NCI-H1436 (cell line): ENCODE data around the gene MTHFD1L.
"Not testable (repeated sequence)": the region's sequence is repeated elsewhere in the genome, so short reads cannot be mapped to it uniquely, and the experiment has no call there.

ENCODE experiments used
- DNase-seq: peaks from one replicate; lab custom pipeline; 2025; lab: John Stamatoyannopoulos, UW

The MTHFD1L gene

DNA sequence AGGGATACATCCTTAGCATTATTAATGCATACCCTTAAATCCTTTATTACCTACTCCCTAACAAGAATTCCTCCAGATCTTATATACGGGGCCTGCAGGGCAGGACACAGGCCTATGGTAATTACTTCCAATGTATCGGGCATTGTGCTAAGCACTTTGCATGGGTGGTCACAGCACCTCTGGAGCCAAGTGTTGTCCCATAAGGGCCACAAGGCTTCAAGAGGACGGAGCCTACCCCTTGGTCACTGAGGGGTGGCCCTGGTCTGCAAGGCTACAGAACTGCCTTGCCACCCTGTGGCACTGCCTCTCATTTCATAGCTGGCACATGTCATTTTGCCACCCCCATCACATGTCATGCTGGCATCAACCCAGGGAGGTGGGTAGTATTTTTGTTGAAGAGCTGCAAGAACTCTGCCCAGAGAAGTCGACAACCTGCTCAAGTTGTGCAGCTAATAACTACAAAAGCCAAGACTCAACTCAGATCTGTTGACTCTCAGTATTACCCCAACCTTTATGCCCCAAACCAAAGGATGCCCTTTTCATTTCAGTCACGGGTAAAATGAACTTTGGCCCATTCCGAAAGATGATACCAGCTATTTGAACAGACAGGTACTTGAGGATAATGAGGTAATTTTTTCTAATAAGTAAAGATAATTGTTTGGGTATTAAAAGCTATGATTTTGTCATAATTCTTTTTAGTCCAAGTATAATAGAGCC, 230.2 kb downstream of the MTHFD1L start:
- no peak for DNase-seq

DNA sequence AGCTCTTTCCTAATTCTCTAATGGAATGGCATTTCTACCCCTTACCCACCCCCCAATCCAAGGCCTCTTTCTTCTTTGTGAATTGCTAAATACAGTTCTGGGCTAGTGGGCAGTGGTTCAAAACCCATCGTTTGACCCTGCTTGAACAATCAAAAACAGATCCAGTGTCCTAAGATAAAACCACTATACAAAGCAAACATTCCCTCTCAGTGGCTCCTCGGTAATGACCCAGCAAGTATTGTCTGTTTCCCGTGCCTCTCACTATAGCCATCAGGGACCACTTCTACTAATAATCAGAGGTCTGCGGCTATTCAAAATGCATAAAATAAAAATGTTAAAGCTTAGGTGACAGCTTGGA, 230.7 kb downstream of the MTHFD1L start:
- no peak for DNase-seq

DNA sequence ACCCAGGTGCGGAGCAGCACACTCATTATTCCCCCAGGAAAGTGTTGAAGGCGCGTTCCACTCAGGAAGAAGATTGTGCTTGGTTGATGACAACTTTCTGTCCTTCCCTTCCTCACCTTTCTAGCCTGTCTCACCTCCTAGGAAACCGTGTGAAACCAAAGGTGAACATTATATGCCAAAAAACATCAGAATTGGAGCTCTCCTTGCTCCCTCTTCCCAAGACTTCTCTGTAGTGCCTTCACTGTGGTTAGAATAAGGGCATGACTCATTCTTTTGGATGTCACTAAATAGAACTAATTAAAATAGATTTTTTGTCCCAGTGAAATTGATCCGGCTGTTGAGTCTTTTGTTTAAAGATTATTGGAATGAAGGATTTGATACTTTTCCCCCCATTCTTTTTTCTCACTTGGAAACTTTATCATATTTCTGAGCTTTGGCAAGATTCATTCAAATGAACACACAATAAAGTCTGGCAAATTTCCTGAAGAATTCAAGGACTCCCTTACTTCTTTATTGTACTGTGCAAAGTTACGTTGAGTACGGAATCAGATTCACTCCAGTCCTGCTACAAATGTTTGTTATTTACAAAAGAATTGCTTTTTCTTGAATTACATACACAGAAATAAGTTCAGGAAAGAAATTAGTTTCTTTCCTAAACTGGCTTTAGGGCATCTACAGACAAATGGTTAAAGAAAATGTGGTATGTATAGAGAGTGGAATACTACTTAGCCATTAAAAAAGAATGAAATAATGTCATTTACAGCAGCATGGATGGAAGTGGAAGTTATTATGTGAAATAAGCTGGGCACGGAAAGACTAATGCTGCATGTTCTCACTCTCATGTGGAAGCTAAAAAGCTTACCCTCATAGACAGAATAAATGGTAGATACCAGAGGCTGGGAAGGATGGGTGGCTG, 231.4 kb downstream of the MTHFD1L start:
- no peak for DNase-seq

DNA sequence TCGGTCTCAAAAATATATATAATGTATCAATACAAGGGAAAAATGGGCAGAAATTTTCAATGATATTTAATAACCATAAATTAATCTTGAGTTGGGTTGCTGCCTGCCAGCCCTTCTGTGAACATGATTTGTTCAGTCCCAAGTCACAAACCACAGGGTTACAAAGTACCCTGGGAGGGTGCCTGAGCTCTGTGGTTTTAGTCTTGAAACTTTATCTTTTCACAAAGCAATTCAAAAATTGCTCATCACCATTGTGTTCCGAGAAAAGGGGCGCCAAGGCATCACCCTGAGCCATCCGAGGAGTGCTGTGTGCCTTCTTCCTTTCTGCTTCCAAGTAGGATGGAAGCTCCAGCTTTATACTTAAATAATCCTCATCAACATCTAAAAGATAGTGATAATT, 232.7 kb downstream of the MTHFD1L start:
- no peak for DNase-seq

DNA sequence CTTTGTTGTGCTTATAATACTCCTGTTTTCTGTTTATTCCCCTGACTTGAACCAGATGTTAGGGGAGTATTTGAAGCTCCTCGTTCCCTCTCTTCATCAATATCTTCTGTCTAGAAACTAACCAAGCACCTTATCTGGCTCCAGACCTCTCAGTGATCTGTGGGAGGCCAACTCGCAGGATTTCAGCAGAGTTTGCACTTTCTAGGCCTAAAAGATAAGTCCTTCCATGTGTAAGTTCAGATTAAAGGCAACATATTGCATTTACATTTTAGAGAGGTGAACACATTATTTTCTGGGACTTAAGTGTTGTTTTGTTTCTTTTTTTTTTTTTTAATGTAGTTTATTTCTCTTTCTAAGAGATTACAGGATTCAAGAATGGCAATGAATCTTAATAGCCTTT, 234.8 kb downstream of the MTHFD1L start:
- no peak for DNase-seq

DNA sequence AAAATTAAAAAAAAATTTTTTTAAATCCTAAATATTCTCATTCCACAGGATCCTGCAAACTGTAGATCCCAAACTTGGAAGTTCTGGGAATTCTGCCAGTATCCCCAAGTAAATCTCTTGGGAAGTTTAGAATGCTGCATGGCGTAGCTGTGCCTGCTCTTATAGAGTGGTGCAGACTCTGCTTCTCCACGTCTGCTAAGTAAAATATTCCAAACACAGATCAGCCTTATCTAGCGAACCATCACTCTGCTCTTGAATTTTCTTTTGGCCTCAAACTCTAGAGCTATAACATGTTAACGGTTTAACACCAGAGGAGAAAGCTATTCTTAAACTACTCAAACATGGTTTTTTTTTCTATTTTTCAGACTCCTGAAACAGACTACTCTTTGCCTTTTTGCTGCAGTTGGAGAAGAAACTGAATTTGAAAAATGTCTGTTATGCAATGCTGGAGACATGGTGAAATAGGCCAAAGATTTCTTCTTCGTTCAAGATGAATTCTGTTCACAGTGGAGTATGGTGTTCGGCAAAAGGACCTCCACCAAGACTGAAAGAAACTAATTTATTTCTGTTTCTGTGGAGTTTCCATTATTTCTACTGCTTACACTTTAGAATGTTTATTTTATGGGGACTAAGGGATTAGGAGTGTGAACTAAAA, 235.8 kb downstream of the MTHFD1L start:
- DNase-seq, result no peak

DNA sequence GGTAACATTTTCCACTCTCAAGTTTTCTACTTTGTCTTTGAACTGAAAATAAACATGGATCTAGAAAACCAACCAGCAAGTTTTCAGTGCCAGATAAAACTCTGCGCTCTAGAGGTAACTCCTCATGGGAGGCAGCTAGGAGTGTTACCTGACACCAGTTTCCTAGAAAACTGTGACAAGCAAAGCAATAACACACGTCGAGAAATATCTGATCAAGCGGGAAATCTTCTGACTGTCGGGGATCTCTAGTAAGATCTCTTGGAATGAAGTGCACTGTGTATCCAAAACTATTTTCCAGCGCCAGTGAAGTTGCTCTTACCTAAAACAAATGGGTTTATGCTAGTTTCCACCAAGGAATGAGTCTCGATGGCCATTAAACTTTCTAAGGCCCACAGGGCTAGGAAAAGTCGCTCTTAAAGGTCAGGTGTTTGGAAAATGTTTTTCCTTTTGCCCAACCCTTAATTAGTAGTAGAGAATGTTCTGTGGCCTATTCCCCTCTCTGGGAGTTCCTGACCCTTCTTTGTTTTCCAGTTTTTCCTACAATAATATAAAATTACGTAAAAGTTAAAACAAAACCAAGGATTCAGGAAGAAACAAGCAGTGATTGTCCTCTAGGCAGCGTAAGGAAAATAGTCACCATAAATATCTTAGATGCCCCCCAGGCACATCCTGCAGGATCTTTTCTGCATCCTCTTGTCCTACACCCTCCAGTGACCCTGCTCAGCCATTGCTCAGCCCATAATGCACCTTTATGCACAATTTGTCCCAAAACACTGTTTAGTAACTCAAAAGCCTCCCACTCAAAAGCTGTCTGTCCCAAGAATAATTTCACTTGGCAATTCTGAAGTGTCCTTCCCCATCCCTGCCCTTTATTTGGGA, 236.6 kb downstream of the MTHFD1L start:
- no peak for DNase-seq

DNA sequence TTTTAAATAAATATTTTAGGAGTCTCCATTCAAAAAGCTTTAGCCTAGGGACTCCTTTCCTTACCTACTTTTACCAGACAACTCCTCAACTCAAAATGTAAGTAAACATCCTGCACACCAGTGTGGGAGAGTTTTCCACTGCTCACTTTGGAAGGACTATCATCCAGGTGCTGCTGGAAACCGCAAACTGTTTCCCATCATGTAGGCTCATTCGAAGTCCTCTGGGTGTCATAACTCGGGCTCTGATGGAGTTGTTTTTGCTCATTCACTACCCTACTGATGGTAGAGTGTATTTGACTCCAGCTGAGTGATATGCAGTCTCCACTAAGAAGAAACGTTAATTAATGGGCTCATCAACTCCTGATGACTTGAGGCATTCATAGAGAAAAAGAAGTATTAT, 237.8 kb downstream of the MTHFD1L start:
- DNase-seq, result no peak

DNA sequence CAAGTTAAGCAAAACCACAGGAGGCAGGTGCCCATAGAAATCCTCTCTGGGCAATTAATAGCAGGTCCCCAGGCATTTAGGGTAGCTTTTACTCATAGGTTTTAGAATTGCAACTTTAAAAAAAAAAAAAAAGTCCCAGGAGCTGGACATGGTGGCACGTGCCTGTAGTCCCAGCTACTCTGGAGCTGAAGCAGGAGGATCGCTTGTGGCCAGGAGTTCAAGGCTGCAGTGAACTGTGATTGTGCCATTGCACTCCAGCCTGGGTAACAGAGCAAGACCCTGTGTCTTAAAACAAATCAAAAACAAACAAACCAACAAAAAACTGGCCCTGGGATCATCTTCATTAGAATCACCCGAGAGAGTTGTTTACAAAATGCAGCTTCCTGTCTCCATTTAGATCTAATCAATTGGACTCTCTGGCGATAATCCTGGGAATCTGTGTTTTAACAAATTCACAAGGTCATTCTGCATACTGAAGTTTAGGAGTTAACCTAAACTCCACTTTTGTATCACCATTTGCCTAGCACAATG, 242.5 kb downstream of the MTHFD1L start:
- no peak for DNase-seq

DNA sequence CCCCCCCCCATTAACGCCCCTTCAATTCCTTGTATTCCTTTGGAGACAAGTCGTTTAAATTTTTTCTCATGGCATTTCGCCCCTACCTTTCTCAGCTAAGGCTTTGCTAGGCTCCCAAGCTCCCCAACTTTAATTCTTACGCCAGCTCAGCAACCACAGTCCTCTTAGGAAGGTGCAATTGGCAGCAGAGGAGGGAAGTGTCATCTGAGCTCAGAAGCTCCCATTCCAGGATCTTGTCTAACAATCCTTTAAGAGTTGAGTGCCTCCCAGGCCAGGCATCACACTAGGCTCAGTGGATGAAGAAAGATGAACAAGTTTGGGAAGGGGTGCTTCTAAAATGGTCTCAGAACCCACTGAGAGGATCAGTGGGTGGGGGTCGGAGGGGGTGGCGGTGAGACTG, 243.0 kb downstream of the MTHFD1L start:
- no peak for DNase-seq

DNA sequence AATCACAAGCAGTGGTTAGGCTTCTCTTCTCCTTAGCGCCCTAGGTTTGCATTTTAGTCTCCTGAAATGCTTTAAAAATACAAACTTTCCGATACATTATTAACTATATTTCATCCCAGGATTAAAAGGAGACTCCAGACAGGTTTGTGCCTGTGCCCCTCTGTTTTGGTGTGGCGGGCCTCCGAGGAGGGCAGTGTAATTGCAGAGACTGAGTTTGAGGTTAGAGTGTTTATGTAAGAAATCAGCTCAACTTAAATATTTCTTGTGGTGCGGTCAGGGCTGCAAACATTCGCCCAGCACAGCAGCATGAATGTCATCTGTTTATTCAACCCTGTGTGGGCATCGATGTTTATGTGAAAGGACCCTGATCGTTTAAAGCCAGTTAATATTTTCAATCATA, 243.9 kb downstream of the MTHFD1L start:
- DNase-seq, result no peak

DNA sequence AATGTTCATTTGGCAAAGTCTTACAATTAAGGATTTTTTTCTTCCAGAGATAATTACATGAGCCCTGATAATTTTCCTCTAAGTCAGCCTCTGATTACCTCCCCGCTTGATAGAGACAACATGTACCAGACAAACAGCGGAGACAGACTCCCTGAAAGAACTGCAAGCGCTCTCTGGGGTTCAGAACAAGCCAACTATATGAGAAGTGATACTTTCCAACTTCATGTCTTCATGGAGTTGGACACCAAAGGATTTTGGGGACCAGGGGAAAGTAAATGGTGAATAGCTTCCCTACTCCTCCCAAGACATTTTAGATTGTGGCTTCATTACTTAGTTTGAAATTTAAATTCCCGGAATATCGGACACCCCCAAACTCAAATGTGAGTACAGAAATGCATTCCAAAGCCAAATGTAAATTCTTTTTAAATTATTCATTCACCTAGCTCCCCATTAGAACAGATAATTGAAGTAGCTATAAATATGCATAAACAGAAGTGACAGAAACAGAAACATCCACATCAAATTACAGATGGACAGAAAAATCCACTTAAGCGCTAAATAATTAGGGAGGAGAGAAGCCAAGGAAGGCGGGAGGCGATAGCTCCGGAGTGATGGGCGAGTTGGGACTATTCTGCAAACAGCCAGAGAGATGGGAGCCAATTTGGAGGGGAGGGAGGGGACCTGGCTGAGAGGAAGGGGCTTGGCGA, 244.5 kb downstream of the MTHFD1L start:
- no peak for DNase-seq

DNA sequence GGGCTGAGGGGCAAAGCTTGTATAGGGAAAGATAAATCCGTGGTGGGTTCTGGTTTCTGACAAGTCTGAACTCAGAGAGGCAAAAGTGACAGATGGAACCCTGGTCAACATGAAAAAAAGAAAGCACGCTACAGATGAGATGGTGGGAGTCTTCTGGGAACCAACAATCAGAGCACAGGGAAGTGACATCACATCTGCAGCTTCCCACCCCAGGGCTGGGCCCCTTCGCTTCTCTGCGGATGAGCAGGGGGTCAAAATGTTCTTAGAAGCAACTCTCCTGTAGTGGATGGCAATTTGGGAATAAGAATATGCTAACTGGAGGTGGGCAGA, 245.0 kb downstream of the MTHFD1L start:
- DNase-seq, result no peak

DNA sequence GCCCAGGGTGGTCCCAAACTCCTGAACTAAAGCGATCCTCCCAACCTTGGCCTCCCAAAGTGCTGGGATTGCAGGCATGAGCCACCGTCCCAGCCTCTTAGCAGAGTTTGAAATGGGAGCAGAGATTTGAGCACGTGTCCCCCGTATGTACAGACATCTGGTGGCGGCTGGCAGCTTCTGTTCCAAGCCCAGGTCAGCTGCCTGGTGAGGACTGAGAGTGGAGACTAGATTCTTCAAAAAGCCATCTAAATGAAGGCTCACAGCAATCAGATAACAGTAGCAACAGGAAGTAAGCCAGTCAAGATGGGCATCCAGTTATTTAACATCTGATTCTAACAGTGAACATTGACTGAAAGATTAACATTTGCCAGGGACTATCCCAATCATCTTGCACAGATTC, 246.2 kb downstream of the MTHFD1L start:
- no peak for DNase-seq

DNA sequence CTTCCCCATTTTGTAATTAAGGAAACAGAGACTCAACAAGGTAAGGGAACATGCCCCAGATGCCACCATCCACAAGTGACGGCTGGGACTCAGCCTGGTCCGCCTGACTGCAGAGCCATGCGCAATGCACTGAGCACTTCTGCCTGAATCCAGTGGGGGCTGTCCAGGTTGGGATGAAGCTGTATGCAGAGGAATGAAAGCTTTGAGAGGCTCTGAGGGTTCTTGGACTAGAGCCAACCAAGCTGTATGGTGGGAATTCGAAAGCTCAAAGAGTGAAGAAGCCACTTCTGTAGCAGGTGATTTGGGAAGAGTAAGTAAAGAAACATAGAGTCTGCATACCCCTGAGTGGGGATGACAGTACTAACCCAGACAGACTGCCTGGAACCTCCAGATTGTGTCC, 246.6 kb downstream of the MTHFD1L start:
- DNase-seq, result no peak

DNA sequence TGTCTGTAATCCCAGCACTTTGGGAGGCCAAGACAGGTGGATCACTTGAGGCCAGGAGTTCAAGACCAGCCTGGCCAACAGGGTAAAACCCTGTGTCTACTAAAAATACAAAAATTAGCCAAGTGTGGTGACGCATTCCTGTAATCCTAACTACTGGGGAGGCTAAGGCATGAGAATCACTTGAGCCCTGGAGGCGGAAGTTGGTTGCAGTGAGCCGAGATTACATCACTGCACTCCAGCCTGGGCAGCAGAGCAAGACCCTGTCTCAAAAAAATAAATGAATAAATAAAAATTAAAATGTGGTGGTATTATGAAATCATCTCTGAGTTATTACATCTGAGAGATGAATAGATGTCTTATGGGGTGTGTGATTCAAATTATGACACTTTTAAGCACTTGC, 247.4 kb downstream of the MTHFD1L start:
- DNase-seq, result not testable (repeated sequence)

DNA sequence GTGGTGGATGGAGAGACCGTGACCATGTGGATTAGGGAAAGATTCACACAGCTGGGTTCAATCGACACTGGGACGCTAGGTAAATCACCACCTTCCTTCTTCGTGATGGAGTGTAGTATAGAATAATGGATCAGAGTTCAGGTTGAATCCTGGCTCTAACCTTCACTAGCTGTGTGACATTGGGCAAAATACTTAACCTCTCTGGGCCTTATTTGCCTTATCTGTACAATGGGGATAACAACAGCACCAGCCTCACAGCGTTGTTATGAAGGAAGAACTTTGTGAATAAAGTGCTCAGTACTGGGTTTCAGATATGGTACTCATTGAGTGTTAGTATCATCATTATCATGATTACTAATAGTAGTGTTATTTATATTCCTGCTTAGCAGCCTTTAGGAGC, 248.1 kb downstream of the MTHFD1L start:
- DNase-seq, result no peak

DNA sequence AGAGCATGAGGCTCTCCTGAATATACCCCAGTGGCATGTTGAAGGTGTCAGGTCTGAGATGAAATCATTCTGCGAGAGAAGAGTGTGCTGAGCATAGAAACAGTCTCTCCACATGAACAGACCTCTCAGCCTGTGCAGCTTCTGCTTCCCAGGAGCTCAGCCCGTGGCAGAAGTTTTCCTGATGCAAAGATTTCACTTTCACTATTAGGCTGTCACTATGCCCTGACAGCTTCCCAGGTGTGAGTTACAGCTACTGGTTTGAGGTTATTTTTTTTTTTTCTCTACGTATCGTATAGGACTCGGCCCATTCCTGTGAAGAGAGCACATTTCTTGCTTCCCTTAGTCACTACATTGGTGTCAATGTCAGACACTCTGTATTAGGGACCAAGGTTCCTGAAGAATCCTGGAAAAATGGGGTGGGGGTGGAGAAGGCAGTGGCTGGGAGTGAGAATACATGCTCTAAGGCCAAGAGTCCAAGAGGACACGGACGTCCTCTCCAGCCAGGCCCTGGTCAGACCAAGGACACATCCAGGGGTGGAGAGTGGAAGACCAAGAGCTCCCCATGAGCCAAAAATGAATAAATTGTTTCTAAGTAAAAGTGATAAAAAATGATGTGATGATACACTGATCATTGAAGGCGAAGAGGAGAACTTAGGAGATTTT, 253.1 kb downstream of the MTHFD1L start:
- DNase-seq, result no peak

DNA sequence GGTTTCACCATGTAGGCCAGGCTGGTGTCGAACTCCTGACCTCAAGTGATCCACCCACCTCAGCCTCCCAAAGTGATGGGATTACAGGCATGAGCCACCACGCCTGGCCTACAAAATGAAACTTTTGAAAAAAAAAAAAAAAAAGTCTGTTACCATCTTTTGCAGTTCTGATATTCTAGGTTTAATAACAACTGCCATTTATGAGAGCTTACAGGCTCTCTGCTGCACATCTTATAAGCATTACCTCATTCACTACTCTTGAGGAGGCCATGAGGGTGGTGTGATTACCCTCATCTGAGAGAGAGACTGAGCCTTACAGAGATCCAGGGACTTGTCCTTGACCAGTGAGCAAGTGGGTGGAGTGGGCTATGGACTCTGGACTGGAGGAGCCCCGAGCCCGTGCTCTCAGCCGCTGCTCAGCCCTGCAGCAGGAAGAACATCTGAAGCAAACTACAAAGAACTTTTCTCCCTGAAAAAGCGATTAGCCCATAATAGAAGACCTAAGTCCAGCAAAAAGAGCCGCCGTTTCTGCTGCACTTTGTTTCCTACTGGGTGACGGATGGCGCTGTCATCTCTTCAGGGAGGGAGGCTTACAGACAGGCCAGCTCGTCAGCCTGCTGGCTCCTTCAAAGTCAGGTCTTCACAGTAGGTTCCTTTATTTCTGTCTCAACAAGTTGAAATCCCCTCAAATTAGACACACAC, 254.5 kb downstream of the MTHFD1L start:
- DNase-seq, result no peak

DNA sequence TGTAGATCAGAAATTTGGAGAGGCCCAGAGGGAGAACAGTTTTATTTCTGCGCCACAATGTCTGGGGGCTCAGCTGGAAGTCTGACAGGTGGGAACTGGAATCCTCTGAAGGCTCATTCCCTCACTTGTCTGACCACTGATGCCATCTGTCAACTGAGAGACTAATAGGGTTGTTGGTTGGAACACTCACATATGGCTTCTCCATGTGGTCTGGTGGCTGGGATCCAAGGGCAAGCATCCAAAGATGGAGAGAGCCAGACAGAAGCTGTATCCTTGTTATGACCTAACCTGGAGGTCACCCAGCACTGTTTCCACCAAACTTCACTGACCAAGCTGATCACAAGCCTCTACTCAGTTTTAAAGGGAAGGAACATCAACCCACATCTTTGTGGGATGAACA, 256.4 kb downstream of the MTHFD1L start:
- no peak for DNase-seq
